NCI-H2227 (cell line): ENCODE results near the gene GPD1.

Source experiments
- DNase-seq: peaks from one replicate; lab custom pipeline; 2025; ENCODE audit not compliant: unreplicated experiment; lab: John Stamatoyannopoulos, UW

GPD1 gene

DNA sequence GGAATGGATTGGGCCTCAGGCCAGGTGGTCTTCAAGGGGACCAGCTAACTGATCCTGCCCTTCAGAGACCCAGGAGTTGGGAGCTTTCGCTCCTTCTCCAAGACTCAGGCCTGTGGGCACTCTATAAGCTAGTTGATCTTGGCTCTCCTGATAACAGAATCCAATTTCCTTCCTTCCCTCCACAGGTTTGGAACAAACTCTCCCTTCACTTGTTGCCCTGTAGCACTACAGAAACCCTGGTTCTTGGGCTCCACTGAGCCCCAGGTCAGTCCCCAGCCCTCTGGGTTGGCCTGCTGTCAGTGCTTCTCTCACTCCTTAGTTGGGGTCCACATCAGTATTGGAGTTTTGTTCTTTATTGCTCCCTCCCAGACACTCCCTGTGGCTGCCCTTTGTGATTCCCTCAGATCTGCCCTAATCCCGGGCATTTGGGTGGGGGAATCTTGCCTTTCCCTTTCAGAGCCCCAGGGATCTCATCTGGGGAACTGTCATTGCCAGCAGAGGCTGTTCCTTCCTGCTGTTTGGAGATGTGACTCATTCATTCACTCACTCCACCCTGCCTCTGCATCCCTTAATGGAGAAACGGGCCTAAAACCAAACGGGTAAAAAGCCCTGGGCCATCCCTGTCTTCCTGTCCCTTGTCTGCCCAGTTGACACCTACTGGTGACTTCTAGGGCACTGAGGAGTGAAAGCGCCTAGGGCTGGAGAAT is 4.4 kb upstream of the GPD1 start:
- no peak for DNase-seq

DNA sequence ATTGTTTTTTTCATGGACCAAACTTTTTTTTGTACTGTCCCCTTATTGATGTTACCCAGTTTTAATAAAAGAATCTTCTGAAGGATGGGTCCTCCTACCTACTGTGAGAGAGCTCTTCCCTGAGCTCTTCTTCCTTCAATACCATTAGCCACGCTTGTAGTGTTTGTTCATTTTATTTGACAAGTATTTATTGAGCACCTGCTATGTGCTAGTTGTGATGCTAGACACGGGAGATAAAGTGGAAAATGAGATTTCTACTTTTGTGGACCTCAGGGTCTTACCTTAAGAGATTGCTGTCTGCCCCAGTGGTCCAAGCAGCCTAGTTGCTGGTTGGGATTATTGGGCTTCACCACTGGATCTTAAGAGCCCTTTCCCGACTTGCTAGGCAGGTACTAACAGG is 3.2 kb upstream of the GPD1 start:
- no peak for DNase-seq

DNA sequence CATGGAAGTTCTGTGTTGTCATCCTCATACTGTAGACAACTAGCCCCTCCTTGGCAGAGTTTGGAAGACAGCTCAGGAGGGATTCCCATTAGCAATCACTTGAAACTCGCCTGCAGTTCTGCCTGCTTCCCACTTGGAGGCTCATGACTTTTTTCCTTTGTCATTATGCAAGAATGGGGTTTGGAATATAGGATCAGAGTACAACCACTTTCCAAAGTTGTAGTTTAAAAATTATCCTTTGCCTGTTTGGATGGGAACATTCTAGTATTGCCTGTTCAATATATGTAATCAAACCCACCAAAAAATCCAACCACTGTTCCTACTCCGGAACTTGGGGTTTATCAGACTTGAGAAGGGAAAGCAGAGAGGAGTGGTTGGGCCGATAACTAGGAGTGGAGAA is 2.1 kb upstream of the GPD1 start:
- DNase-seq, result peak; percentile 20

DNA sequence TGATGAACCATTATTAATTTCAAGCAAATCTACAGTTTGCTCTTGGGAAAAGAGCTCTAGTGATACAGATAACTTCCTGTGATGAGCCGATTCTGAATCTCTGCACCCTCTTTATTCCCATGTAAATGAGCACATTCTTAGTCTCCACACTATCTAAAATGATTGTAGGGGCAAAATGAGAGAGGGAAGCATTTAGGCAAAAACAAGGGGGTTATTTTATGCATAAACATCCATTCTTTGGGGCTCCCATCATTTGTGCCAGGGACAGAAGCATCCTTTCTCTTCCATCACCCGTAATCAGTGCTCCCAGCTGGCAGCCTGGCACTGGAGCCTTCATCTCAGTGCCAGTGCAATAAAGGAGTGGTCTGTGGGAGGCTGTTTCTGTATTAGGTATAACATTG is 1.7 kb upstream of the GPD1 start:
- no peak for DNase-seq

DNA sequence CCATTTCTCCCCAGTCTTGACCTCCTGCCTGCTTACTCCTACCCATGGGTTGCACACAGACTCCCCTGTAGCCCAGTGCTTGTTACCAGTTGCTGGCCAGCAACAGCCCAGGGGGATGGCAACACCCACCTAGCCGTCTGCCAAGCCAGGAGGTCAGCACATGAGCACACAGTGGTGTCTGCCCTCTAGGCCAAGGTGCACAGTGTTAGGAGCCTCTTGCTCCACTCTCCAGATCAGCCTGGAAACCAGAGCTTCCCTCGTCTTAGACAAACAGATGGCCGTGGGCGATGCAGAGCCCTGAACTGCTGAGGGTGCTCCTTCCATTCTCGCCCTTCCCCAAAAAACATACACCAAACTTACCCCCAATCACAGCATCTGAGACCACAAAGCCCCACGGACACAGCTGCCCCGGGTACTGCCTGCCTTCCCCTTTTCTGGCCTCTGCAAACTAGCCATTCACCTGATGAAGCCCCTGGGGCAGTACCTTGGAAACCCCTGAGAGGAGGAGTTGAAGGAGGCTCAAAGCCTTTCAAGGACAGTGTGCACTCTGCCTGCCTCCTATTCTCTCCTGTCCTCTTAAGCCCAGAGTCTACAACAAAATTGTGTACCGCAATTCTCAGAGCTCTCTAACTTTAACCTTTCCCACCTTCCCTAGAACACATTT is 1.0 kb upstream of the GPD1 start:
- no peak for DNase-seq

DNA sequence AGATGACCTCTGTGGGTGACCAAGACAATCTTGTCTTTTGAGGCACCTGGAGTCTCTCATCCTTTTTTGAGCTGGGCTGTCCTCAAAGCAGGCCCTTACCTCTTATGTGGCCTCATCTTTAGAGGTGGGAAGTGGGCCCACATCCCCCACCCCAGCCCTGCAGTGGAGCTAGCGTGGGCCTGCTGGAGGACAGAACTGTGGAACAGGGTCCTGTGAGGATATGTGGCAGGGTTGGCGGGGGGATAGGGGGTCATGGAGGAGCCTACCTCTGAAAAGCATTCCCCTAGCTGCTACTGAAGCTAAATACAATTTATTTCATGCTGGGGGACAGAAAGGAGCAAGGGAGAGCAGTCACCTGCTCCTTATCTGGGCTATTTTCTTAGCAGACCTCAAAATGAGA is 457 bp upstream of the GPD1 start:
- DNase-seq, result no peak

DNA sequence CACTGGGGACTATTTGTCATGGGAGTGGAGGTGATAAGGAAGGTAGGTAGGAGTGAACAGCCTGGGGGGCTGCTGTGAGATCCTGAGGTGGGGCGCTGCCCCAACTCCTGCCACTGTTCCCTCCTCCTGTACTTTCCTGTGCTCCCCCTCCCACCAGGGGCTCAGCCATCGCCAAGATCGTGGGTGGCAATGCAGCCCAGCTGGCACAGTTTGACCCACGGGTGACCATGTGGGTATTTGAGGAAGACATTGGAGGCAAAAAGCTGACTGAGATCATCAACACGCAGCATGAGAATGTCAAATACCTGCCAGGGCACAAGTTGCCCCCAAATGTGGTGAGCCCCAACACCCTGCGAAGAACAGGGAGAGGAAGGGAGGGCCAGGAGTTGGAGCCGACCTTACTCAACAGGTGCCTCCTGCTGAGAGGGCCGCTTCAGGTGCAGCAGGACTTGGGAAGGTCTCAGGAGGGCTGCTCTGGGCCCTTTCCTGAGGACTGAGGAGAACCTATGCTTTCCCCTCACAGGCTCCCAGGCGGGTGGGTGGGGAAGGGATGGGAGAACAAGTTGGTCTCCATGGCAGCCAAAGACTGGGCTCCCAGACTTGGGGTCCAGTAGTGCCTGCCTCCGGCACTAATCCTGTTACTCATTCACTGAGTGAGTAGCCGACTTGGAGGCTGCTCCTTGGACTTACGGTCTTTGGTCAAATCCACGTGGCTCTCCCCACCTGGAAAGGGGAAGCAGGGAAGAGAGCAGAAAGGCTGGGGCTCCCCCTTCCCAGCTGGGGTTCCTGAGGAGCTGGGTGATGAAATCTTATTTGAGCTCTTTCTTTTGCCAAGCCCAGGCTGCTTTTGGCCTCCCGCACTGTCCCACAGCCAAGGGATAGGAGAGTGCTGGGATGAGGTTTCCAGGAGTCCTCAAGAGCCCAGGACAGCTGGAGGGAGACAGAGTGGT is 884 bp downstream of the GPD1 start:
- DNase-seq, result no peak

DNA sequence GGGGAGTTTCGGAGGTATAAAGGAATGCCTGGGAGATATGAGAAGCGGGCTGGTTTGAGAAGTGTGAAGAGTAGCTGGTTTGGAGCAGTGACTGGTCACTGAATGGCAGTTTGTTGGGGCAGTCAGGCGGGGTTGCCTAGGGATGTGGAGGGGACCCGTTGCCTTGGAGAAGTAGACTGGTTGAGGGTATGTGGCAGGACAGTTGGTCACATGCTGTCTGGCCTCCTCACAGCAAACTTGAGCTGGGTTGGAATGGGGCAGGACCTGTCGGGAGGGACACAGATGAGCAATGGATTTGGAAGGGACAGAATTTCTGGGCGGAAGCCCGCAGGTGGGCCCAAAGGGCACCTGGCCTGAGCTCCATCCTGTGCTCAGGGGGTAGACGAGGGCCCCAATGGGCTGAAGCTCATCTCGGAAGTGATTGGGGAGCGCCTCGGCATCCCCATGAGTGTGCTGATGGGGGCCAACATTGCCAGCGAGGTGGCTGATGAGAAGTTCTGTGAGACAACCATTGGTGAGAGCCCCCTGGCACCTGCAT is 2.2 kb downstream of the GPD1 start:
- DNase-seq, result no peak

DNA sequence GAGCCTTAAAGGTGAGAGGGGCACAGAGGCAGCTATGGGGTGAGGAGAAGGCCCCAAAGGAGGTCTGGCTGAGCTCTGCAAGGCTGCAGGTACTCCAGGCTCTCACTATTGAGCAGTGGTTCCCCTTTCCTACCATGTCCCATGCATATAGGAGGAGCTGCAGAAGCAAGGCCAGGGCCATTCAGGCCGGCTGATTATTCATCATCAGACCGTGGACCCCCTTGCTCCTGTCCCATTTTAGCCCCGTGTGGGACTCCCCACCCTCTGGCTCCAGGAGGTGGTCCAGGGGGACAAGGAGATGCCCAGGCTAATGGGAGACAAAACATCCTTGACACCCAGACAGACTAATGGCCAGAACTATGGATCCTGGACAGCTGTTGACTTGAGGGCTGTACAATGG is 3.1 kb downstream of the GPD1 start:
- no peak for DNase-seq

DNA sequence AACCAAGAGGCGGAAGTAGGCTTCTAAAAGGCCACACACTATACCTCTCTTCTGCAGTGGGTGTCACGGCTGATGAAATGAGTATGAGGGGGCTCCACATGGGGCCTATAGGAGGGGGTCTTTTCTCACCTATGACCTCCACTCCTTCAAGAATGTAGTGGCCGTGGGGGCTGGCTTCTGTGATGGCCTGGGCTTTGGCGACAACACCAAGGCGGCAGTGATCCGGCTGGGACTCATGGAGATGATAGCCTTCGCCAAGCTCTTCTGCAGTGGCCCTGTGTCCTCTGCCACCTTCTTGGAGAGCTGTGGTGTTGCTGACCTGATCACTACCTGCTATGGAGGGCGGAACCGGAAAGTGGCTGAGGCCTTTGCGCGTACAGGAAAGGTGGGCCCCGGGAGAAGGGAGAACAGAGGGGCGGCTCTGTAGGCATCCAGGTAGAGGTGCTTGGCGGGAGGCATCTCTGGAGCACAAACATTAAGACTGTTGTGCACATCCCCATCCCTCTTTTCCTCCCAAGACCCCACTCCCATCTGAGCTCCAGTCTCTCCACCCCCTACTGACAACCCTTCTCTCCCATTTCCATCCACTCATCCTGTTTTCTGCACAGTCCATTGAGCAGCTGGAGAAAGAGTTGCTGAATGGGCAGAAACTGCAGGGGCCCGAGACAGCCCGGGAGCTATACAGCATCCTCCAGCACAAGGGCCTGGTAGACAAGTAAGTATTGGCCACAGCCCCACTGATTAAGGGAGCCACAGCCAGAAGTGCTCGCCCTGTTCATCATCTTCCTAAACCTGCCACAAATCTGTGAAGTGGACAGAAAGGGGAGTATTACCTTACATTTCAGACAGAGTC is 3.8 kb downstream of the GPD1 start:
- no peak for DNase-seq

DNA sequence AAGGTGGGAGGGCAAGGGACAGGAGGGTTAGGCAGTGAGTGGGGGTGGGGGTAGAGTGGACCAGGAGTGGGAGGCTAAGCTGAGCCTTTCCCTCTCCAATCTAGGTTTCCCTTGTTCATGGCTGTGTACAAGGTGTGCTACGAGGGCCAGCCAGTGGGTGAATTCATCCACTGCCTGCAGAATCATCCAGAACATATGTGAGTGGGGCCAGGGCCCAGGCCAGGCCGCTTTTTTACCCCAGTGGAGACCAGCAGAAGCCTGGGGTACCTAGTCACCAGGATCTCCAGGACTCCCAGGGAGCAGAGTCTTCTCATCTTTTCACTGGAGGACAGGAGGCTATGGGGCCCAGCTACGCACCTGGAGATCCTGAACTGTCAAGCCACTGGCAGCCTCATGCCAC is 5.5 kb downstream of the GPD1 start:
- DNase-seq, result no peak

DNA sequence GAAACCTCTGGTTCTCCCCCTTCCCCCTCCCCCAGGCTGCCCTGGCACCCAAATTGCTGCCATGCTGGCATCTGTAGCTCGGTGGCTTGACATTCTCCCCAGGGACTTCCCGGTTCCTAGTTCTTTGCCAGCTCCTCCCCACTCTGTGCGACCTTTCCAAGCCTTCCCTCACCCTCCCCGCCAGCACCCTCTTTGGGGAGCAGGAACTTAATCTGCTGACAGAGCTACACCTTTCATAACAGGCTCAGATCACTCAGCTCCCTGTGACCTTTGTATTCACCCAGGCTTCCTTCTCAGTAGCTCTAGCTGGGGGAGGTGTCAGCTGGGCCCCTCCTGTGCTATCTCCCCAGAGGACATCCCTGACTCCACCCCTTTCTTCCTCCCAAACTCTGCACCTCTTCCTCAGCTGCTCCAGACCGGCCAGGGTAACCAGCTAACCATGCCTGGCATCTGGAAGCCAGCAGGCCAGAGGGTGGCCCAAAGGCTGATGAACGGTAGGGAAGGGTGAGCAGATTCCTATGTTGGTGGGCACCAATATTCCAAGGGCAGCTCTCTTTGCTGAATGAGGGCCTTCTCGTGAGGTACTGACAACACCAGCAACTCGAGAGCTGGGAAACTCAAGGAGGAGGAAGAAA is 6.4 kb downstream of the GPD1 start:
- DNase-seq, result no peak

DNA sequence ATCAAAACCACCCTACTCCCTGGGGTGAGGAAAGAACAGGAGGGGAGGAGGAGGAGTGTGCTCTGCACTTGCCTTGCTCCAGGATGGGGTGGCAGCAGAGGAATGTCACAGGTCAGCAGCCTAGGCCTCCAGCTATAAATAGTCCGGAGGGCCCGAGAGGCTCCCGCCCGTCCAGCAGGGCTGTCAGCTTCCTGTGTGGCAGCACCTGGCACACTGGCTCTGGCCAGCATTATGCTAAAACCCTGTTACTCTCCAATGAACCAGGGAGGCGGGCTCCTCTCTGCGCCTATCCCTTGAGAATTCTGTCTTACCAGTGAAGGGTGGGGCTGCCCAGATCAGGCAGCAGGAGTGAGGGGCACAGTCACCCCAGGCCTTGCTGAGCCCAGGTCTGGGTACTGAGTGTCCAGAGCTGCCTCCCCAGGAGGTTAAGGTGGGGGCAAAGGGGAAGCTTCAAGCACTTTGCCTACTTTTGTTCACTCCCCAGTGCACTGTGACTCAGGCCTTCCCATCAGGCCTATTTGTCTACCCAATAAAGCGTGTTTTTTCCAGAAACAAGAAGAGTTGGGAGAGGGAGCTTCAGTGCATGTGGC is 7.0 kb downstream of the GPD1 start:
- DNase-seq, result peak; percentile 20

DNA sequence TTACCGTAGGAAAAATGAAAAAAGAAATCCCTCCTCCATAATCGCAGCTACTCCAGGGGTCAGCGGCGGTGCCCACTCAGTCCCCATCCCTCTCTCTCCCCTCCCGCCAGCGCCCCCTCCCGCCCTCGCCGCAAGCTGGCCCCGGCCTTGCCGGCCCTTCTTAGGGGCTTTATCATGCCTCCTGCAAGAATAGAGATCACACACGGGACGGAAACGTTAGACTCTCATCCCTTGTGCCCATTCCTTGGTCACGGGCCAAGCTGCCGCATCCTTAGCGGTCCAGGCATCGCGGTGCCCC is 7.5 kb downstream of the GPD1 start:
- no peak for DNase-seq

DNA sequence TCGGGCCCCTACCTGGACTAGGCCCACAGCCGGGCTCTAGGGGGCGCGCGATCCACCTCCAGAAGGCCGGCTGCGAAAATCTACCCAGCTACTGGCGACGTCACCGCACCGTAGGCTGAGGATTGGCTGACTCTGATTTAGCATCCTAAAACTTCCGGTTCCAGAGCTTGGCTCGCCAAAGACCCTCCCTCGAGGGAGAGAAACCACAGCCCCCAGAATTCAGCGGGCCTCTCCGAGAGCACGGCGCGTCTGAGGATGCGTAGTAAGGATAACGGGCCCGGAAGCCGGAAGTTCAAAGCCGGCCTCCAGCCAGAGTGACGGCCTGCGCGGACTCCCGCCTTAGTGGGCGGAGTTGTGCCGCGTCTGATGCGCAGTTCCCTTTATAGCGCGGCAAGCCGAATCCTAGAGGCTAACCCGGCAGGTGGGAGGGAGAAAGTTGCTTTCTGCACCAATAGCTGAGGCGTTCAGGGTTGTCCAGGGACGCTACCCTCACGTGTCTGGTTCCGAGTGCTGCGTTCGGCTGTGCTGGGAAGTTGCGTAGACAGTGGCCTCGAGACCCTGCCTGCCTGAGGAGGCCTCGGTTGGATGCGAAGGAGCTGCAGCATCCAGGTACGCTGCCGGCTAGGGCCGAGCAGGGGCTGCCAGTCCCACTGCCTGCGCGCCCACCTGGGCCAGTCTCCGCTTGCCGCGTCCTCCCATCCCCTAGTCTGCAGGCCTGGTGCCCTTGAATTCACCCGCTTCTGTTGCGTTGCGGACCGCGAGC is 8.1 kb downstream of the GPD1 start, which contains the start of gene COX14:
Gene COX14 (plus strand): TSS at position 544 of the 763 bp plus-strand sequence. CDS start 7,808 bp downstream, outside the sequence.
- peak; percentile 98 for DNase-seq

DNA sequence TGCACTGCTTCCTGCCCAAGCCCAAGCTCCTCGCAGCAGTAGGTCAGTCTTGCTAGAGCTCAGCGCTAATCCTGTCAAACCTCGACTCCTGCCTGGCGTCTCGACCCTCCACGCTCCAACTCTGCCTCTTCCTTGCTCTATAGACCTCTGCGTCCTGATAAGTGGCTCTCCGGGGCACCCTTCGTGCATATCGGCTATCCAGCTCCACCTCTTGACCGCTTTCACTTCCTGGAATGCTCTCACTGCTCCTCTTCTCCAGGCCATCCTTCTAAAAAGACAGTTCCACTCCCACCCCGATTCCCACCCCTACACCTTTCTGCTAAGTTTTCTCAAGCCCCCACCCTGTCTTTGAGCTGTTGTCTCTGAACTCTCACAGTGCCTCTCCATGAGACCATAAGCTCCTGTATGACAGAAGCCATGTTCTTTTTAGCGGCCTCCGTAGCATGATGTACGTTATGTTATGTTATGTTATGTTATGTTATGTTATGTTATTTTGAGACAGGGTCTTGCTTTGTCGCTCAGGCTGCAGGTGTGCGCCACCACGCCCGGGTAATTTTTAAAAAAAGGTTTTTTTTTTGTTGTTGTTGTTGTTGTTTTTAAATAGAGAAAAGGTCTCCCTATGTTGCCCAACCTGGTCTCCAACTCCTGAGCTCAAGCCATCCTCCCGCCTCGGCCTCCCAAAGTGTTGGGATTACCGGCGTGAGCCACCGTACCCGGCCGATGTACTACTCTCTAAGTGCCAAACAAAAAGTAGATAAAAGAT is 8.8 kb downstream of the GPD1 start:
- DNase-seq, result peak; percentile 55

DNA sequence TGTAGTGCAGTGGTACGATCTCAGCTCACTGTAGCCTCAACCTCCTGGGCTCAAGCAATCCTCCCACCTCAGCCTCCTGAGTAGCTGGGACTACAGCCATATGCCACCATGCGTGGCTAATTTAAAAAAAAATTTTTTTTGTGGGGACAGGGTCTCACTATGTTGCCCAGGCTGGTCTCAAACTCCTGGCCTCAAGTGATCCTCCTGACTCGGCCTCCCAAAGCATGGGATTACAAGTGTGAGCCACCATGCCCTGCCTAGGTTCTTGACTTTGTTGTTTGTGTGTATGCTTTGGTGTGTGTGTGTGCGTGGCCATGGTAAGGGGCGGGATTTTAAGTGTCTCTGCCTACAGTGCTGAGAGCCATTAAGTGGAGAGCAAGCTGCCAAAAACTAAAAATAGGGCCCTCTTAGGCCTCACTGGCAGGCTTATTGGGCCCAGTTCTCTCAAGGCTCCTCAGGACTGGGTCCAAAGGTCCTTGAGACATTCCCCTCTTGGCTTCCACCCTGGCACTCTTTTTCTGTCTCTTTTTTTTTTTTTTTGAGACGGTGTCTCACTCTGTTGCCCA is 13.3 kb downstream of the GPD1 start:
- DNase-seq, result no peak

DNA sequence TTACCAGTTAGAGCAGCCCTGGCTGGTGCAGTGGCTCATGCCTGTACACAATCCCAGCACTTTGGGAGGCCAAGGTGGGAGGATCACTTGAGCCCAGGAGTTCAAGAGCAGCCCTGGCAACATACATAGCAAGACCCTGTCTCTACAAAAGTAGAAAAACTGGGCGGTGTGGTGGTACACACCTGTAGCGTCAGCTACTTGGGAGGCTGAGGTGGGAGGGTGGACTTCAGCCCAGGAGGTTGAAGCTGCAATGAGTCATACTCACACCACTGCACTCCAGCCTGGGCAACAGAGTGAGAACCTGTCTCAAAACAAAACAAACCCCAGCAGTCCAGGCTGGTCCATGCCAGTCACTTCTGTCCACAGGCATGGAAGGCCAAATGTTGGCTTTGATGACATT is 15.6 kb downstream of the GPD1 start:
- no peak for DNase-seq
